ENCODE results near the gene CAMK1D. TPM values are rescaled to one million over a fixed set of nuclear protein-coding genes. Genes with fewer than 3 reads are reported as not detected.

The CAMK1D gene
- total and polyA plus RNA-seq, 2 experiments from 2014 or later: 4.6 to 7.2 TPM

DNA sequence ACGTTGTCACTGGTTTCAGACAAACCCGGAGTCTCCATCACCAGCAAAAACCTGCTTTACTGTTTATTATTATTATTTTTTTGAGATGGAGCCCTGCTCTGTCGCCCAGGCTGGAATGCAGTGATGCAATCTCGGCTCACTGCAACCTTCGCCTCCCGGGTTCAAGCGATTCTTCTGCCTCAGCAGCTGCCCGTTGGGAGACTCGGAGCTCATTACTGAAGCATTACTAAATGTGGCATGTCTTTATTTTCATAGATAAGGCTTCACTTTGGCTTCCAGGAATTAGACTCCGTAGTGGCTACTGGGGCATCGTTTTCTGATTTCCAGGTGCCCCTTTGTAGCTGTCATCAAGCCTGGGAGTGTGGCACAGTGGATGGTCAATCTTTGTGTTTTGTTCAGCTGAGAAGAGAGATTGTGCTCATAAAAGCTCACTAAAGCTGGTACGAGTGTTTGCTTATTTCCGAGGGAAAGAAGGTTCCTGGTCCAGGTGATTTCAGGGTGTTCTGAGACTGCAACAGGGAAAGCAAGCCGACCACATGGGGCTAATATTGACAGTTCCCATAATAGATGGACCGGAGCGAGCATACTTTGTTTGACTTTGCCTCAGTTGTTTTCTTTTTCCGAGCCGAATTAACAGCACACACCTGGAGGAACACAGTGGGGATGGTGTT lies 163.1 kb downstream of the CAMK1D start (continued):
- no peak for TF ChIP-seq STAT1 (IDR thresholded peaks at IDR 0.05; ENCODE audit: unreplicated experiment)
- no peak for TF ChIP-seq CTCF (conservative IDR thresholded peaks at IDR 0.05; ENCODE audit: low read depth in 2 of 2)

DNA sequence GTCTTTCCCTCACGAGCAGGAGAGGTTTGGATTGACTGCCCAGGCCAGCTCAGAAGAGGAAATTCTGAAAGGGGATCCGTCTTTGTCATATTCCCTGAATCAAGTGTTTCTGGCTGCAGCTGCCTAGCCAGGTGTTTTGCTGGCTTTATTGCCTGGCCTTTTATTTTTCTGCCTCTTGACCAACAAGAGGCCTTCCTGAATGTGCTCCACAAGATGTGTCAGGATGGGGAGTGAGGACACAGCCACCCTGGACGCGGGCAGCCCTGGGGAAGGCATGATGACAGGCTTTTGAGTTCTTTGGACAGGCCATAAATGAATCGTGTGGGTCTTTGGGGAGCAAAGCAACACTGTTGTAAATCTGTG lies 163.6 kb downstream of the CAMK1D start:
- Histone ChIP-seq H4K20me1 (replicated peaks; ENCODE audit: insufficient read depth) (no peaks in the 10 kb centered on the region), H3K9me2 (ENCODE audit: insufficient read depth) (no peaks in the 10 kb centered on the region), H3K4me1 (ENCODE audit: insufficient read depth) (peaks cover 2% of the 10 kb centered on the region; the same call in 1 of the 2 replicates), H3K79me2 (replicated peaks; ENCODE audit: insufficient read depth) (no peaks in the 10 kb centered on the region), H3K27ac (ENCODE audit: low read depth) (no peak overlapping the region), H2AFZ (no peak overlapping the region), H3K27me3 (ENCODE audit: insufficient read depth) (no peaks in the 10 kb centered on the region), H3K36me3 (ENCODE audit: insufficient read depth) (no peaks in the 10 kb centered on the region), H3K4me3 (no peak overlapping the region), H3K4me2 (no peak overlapping the region), H3F3A (replicated peaks; ENCODE audit: low read depth) (no peaks in the 10 kb centered on the region)
- no peak overlapping the region for H3K27ac Mint-ChIP-seq
- H3K36me3 Mint-ChIP-seq (ENCODE audit: low read depth): peaks cover 3% of the 10 kb centered on the region; the same call in 1 of the 3 replicates
- H3K27me3 Mint-ChIP-seq (ENCODE audit: insufficient read depth, low read depth, poor library complexity): peaks cover 4% of the 10 kb centered on the region
- no peaks in the 10 kb centered on the region; the same call in 2 of the 3 replicates for H3K9me3 Mint-ChIP-seq
- DNase-seq (ENCODE audit: low spot score) (no peak), ATAC-seq (no peak)
- TF ChIP-seq EZH2 (IDR thresholded peaks at IDR 0.05; ENCODE audit: low read depth, unreplicated experiment): no peak
- TF ChIP-seq ZNF462 (CRISPR knock-in tag; IDR thresholded peaks at IDR 0.05): no peak
- TF ChIP-seq ZNF331 (CRISPR knock-in tag; IDR thresholded peaks at IDR 0.05; ENCODE audit: low read depth): no peak
- no peak for TF ChIP-seq JUNB (IDR thresholded peaks at IDR 0.05; ENCODE audit: unreplicated experiment)
- TF ChIP-seq CREB1 (CRISPR knock-in tag; IDR thresholded peaks at IDR 0.05; ENCODE audit: low read depth): no peak
- TF ChIP-seq CTCF (conservative IDR thresholded peaks at IDR 0.05; ENCODE audit: low read depth in 2 of 2): no peak
- TF ChIP-seq NANOG (IDR thresholded peaks at IDR 0.05; ENCODE audit: borderline replicate concordance): no peak
- peaks cover 12% of the 10 kb centered on the region; the same call in 2 of the 3 replicates for H3K4me1 Mint-ChIP-seq
- no peak overlapping the region for H3K4me3 Mint-ChIP-seq
